HG02981 (cell line): ENCODE data around the gene LTF.
A peak's percentile ranks its signal among the peaks of the same experiment; 100 is the strongest.
"Not testable (repeated sequence)": the region's sequence is repeated elsewhere in the genome, so short reads cannot be mapped to it uniquely, and the experiment has no call there.

ENCODE experiments used
- ATAC-seq: cut with Tn5 transposase; IDR thresholded peaks from one replicate; pipeline ENCODE4 v1.9.1; 2021; ENCODE audit warnings: mild to moderate bottlenecking, moderate library complexity; ENCODE audit not compliant: unreplicated experiment

Gene LTF

DNA sequence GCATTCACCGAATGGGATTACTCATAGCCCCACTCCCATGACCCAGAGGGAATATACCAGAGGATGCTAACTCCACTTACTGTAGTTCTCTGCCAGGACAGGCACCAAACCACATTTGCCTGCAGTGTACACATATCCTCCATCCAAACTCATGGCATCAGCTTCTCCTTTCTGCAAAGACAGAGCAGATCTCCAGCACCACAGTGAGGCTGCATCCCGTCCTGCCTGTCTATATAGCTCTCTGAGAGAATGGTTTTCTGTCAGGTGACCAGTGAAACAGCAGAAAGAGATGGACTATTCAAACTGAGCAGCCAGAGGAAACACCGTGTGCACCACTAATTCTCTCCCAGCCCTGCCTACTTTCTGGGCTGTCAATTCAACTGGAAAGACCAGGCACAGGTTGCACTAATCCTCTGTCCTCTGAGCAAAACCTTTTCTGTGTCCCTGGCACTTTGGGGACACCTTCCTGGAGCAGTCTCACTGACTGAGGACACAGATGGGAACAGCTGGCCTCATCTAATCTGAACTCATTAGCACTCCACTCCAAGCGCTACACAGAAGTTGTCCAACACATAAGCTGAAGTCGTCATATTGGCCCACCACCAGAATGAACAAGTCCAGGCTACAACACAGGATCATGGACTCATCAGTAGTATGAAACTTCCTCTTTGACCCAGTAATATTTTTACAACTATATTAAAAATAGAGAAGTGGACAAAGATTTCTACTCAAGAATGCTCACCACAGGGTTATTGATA lies 17.3 kb downstream of the LTF start:
- ATAC-seq, result no peak

DNA sequence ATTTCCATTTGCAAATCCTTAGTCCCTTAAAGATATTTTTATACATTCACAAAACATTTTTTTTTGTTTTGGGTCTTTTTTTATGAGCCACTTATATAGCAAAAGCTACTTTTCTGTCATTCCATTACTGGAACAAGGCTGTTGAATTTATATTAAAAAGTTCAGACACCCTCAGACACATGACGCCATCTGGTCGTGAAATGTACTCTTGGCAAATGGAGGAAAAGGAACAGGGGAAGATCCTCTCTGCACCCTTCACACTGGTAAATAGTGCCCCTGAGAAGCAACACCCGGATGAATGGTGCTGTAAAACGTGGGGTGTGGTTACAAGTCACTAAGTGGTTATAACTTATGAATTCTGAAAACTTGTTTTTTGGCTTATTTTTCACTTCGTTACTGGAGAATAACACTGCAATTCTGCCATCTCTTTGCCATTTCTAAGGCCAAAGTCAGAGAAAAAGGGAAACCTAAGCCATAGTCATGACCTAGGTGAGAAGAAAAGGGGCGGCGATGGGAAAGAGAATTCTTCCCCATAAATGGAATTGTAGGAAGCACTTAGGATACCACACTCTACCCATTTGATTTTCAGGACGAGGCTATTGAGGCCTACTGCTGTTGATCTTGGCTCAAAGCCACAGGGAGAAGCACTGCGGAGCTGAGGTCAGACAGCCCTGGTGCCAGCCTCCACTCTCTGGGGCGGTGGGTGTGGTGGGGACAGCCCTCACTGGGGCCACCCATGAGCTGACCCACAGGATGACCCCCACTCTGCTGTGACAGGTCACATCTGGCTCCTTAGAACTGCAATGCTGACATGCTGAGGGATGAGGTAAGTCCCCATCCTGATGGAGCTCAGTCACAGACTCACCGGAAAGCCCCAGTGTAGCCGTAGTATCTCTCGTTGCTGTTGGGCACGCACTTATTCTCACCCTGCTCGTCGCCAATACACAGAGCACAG lies 21.9 kb downstream of the LTF start:
- no peak for ATAC-seq

DNA sequence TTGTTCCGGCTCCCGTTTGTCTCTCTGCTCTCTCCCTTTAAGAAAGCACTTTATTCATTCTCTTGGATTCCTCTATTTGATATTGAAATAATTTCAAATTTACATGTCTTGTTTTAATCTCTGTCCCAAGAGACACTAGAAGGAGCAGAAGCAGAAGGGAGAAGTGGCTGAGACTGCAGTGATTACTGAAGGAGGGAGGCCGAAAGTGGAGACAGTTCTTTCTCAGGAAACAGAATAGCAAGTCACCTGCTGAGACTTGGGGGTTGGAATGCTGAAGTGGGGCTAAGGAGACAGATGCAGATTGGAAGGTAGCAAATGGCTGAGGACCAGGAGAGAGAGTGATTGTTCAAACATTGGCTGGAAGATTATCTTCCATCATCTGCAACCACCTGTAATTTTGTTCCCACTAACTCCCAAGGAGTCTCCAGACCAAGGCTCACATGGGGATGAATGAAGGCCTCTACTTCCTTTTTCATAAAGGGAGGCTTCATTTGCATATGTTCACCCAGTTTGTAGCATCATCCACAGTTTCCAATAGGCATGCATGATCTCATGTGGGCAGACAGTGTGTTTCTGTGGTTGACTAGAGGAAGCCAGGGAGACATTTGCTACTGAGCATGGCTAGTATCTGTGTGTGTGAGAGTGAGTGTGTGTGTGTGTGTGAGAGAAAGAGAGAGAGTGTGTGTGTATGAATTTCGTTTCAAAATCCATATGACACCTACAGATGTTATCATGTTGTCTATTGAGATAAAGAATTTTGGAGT lies 24.0 kb downstream of the LTF start:
- ATAC-seq, result peak; percentile 84

- no peak for ATAC-seq
Measured at GRCh38 chr3:46438831-46439230, 25.9 kb downstream of the LTF start.

DNA sequence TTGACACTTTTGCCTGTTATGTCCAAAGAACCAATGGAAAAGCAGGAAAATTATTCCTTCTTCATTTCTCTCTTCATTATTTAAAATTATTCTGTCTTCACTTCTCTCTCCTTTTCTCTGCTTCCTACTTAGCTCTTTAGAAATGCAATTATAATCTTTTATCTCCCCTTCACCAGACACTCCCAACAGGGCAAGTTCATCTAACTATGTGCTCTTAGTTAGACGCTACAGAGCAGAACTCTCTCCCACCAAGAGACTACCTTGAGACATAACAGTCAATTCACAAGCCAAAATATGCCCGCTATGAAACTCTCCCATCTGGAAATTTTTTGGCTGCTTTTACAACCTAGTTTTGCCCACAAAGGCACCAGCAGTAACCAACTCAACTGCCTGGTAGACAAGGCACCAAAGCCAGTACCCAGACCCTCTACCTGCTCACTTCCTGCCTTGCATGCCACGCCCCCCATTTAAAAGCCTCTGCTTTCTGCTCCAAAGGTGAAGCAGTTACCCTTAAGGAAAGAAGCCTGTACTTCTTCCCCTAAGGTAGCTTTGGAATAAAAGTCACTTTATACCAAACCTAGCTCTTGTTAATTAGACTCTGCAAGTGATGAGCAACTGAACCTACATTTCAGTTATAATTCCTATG lies 29.5 kb downstream of the LTF start:
- ATAC-seq, result no peak

DNA sequence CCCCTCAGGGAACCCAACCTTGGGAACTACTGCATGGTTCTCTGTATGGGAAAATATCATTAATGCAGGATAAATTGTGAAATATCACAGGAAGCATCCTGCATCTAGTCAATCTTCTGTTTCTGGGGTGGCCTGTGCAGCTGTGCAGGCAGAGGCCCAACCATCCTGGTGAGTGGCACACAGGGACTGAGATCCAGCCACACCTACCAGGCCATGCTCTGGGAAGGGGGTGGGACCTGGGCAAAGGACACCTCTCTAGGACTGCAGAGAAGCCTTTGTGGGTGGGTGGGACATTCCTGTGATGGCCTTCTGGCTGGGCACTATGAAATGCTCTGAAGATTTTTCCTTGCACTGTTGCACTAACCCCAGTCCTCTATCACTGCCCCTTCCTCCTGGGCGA lies 30.9 kb downstream of the LTF start:
- ATAC-seq, result no peak

- not testable (repeated sequence) for ATAC-seq
Measured at GRCh38 chr3:46433118-46433517, 31.6 kb downstream of the LTF start.

DNA sequence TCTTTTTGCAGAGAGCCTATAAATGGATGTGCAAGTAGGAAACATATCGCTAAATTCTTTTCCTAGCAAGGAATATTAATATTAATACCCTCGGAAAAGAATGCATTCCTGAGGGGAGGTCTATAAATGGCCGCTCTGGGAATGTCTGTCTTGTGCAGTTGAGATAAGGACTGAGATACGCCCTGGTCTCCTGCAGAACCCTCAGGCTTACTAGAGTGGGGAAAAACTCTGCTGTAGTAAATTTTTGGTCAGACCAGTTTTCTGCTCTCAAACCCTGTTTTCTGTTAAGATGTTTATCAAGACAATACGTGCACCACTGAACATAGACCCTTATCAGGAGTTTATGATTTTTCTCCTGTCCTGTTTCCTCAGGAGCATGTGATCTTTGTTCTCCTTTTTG lies 32.8 kb downstream of the LTF start:
- not testable (repeated sequence) for ATAC-seq

GRCh38 chr3:46430879-46431278 lies 33.8 kb downstream of the LTF start:
- not testable (repeated sequence) for ATAC-seq

- no peak for ATAC-seq
Measured at GRCh38 chr3:46429671-46430070, 35.0 kb downstream of the LTF start.

DNA sequence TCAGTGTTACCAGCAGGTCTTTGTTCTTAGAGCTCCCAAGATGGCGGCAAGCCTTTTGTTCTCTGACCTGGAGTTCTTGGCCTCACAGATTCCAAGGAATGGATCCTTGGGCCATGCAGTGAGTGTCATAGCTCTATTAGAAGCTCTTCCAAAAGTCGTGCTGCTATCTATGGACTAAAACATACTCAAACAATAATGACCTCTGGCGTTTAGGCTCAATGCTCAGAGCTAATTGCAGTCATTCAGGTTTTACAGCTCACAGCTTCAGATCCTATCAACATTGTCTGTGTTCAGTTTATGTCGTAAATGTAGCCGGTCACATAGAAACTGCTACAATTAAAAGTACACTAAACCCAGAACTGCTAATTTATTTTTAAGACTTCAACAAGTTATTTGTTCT lies 35.5 kb downstream of the LTF start:
- no peak for ATAC-seq

DNA sequence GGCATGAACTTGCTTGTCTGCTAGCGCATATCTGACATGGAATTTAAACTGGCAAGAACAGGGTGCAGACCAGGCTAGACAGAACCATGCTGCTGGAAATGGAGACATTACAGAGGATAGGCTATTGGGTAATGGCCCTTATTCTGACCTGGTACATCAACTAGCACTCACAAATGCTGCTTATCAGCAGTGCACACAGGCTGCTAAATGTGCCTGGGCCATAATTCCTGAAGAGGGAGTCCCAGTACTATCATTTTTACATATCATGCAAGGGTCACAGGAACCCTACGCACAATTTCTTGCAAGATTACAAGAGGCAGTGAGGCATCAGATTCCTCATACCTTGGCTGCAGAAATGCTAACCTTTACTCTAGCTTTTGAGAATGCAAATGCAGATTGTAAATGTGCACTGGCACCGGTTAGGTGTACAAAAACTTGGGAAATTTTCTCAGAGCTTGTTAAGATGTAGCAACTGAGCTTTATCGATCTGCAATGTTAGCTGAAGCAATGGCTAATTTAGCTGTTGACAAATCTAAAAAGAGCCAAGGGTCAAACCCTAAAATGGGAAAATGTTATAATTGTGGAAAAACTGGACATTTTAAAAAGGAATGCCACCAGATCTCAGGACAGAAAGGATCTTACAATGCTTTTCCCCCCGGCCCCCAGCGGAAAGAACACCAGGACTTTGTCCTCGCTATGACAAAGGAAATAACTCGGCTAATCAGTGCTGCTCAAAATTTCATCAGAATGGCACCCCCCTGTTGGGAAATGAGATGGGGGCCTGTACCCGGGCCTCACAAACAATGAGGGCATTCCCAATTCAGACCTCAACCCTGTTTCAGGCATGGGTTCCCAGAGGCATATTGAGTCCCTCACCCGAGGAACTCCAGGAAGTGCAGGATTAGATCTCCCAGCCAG lies 36.5 kb downstream of the LTF start:
- no peak for ATAC-seq

DNA sequence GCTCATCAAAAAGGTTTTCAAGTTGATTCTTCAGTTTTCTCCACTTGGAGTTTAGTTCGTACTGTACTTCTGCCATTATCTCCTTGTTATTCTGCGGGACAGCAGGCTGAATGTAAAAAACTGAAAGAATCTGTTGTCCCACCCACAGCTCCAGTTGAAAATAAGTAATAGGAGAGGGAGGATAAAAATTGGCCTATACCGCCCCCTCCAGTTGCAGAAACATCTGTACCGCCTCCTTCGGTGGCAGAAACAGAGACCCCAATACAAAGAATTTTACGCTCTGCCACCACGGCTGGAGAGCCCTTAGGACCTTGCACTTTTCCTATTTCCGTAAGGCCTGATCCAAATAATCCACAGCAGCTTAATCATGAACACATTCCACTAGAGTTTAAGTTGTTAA lies 37.3 kb downstream of the LTF start:
- ATAC-seq, result not testable (repeated sequence)

DNA sequence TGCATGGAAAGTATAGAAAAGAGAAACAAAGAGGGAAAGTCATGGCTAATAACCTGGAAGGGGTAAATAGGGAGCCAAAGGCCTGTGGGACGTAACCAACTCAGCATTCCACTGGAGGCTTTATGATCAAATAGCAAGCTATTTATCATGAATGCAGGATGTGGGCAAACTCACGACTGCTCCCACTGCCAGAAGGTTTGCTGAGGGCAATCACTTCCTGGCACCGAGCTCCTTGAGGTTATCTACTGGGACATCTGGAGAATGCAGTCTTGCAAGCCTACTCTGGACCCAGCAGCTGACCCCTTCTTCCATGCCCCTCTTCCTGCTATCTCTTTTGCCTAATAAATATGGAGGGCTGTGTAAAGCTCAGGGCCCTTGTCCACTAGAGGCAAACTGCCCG lies 38.2 kb downstream of the LTF start:
- not testable (repeated sequence) for ATAC-seq

- ATAC-seq, result no peak
Measured at GRCh38 chr3:46423588-46423987, 41.1 kb downstream of the LTF start.

GRCh38 chr3:46422617-46423016 lies 42.1 kb downstream of the LTF start:
- ATAC-seq, result no peak

DNA sequence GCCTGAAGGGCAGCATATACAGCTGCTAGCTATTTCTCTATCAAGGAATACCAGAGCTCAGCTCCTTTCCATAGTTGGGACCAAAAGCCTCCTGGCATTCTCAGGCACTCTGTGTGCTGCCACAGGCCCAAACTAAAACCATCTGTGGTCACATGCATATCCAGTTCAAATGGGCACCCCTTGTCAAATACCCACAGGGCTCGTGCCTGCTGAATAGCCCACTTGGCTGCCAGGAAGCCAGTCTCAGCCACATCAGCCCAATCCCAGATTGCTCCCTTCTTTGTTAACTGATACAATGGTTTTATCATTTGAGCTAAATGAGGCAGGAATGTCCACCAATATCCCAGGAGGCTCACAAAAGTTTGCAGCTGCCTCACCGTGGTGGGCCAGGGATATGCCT lies 43.8 kb downstream of the LTF start:
- no peak for ATAC-seq

DNA sequence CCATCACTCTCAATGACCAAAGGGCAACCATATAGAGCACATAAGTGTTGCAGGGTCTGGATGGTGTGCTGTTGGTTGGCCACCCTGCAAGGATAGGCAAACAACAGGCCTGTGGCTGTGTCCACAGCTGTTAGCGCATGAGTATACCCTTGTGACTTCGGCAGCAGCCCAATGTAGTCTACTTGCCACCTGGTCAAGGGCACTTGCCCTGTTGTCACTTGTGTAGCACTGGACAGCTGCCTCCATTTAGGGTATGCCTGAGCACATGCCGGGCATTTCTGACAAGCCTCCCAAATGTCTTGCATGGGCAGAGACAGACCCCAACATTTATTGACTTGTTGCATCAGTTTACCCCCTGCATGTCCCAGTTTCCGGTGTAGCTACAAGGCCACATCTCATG lies 44.9 kb downstream of the LTF start:
- ATAC-seq, result no peak

DNA sequence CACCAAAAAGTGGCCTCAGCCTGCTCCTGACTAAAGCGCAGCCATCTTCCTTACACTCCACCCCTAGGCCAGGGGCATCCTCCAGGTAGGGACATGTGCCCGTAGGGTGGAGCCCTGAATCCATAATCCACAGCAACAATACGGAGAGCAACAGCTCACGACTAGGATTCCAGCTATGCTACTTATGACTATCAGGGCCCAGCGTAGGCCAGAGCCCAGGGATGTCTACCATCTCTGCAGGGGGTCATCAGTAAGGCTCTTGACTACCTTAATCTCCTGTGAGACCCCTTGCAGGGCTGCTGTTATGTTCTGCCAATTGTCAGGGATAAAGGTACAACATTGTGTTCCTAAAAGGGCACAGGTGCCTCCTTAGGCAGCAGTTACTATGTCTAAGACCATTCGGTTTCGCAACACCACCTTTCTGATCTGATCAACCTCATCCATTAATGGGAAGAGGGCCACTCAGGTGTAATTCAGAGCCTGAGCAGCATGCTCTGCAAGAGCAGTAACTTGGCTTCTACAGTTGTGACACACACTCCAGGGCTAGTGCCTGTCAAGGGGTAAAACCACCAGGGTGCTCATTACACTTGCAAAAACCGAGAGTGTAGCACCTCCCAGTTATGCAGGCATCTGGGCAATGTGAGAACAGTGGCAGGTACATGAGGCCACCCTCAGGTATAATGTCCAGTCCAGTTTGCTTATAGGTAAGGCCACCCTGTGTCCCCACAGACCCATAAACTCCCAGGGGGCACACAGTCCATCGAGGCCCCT lies 46.7 kb downstream of the LTF start:
- ATAC-seq, result no peak
